H1 (cell line): ENCODE results near the gene KLF9. TPM values are rescaled to one million over a fixed set of nuclear protein-coding genes. Genes with fewer than 3 reads are reported as not detected.

Source experiments
- CEBPB ChIP-seq: IDR thresholded peaks from 2 replicates; pipeline ENCODE4 v1.6.1; 2012; ENCODE audit warnings: low read depth, low read length
- E2F6 ChIP-seq: IDR thresholded peaks from 2 replicates; pipeline ENCODE4 v1.6.1; 2012; ENCODE audit warnings: inconsistent platforms
- HDAC2 ChIP-seq, 2 experiments: fragments of 300-600 bp in 1 of 2; sonication (generic) in 1 of 2; IDR thresholded peaks; 2 replicates each; pipeline ENCODE4 v1.6.1; 2011 to 2012; ENCODE audit warnings: low read depth in 2 of 2, low read length in 2 of 2, mild to moderate bottlenecking in 2 of 2, moderate library complexity in 2 of 2, borderline replicate concordance in 1 of 2, inconsistent platforms in 1 of 2
- KDM4A ChIP-seq: IDR thresholded peaks from one replicate; pipeline ENCODE4 v1.7.1; 2012; ENCODE audit warnings: low read depth, mild to moderate bottlenecking, moderate library complexity, low read length, inconsistent platforms; ENCODE audit not compliant: severe bottlenecking
- POLR2AphosphoS5 ChIP-seq: IDR thresholded peaks from 2 replicates; pipeline ENCODE4 v1.6.1; 2011; ENCODE audit warnings: low read depth, low read length
- USF2 ChIP-seq: IDR thresholded peaks from 2 replicates; pipeline ENCODE4 v1.6.1; 2011; ENCODE audit warnings: low read length, improper control_type of control experiment
- polyA plus RNA-seq, 7 experiments: library from polyadenylated mRNA; depleted of rRNA in 3 of 7; stranded (reverse) in 5 of 7; unstranded in 2 of 7; fragments of >200 nt in 5 of 7; fragments of 200-250 nt in 2 of 7; gene quantifications; 1 replicate in 5 of 7; 2 replicates in 1 of 7; 4 replicates in 1 of 7; pipeline versions ENCODE4 v1.2.1 to v1.2.3, GENCODE V29; 2011 to 2013; ENCODE audit warnings: missing spikeins in 2 of 7, mixed read lengths in 2 of 7
- total RNA-seq: library from RNA; stranded (reverse); fragmentation: NEBNext Ultra II Directional; extraction: Animal tissue kit (Norgen Biotek cat#: 25700); gene quantifications from 2 replicates; pipeline ENCODE4 v1.2.1, GENCODE V29; 2021

The KLF9 gene
- total and polyA plus RNA-seq, 2 of the 8 experiments (the other 6 are each of a cell fraction or from before 2014, with no cell fraction given) = 0.47 to 0.82 TPM

GRCh38 chr9:70404261-70404660 is 10.2 kb downstream of the KLF9 start (continued):
- no peak for TF ChIP-seq E2F6
- TF ChIP-seq USF2 = no peak
- no peak for TF ChIP-seq HDAC2 (IDR thresholded peaks at IDR 0.05; ENCODE audit: borderline replicate concordance in 1 of 2, low read depth in 2 of 2, low read length in 2 of 2)
- no peak for TF ChIP-seq CEBPB
- no peak for TF ChIP-seq KDM4A
- TF ChIP-seq POLR2AphosphoS5 = no peak
